GM23248 (cell line): ENCODE measurements around the gene ATP6V0E1.

Source experiments
- EZH2 ChIP-seq: fragments of 200-600 bp; sonication (generic); IDR thresholded peaks from 2 replicates; pipeline ENCODE4 v1.6.1; 2018; ENCODE audit warnings: antibody characterized with exemption, mild to moderate bottlenecking; ENCODE audit not compliant: insufficient read depth, poor library complexity, severe bottlenecking
- EZH2phosphoT487 ChIP-seq: fragments of 200-600 bp; sonication (generic); IDR thresholded peaks from 2 replicates; pipeline ENCODE4 v1.6.1; 2018; ENCODE audit warnings: antibody characterized with exemption, moderate library complexity, mild to moderate bottlenecking, low read depth; ENCODE audit not compliant: insufficient read depth

DNA sequence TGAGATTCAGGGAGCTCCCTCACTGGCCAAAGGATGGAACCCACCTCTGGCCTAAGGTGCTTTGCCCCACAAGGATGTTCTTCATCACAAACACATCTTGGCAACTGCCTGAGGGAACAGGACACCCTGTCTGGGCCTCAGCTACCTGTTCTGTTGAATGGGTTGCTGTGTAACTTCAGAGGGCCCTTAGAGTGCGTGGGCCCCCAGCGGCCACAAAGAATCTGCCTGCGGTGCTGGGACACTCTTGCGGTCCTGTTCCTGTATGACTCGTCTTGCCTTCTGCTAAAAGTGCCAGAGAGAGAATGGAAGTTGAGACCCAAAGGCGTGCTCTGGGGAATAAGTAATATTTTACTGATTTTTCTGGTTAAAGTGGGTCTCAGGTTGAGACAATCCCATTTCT lies 38.4 kb upstream of the ATP6V0E1 start:
- no peak for TF ChIP-seq EZH2
- TF ChIP-seq EZH2phosphoT487, result no peak
